ENCODE results near the gene TFDP1. TPM values are rescaled to one million over a fixed set of nuclear protein-coding genes. Genes with fewer than 3 reads are reported as not detected.

TFDP1 gene
- total RNA-seq, 3 donors from 2014 or later (not counting 1 experiment from before 2014, with no cell fraction given), result 26.3 to 44.3 (median 29.2) TPM

DNA sequence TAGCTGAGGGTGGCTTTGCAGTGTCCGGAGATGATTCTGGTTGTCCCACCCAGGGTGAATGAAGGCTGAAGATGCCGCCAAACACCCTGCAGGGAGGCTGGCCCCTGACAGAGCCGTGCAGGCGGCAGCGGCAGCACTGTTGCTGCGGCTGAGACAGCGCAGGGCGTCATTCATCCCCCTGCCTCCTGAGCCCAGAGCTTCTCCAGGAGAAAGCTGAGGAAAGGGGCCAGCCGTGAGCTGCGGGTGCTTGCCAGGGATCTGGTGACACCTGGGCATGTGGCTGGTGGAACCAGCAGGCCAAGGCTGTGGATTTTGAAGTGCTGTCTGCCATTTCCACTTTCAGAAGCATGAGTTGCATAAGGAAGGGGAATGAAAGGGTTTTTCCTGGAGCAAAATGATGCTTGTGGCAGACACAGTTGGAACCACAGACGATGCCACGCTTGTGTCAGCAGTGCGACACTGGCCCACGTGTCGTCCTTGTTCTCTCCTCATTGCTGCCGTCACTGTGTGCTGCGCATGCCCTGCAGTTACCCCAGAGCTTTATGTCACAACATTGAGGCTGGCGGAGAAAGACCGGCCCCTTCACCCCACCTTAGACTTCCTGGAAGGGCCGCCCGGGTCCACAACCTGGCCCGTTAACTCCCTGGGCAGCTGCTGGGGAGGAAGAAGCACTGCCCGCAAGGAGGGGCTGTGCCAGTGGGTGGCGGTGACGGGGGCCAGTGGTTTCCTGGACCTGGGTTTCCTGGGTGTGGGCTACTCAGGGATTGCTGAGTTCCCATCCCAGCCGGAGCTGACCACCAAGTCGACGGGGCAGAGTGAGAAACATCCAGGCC is 22.7 kb downstream of the TFDP1 start:
- peak overlapping the region; percentile 68 for H3K4me3 Mint-ChIP-seq
- WGBS (ENCODE audit: insufficient coverage), result 69% methylated on average over 28 of the region's 28 CpGs
- H3K9me3 ChIP-seq (ENCODE audit: control insufficient read depth, insufficient read depth, low read length), result no peaks in the 10 kb centered on the region
- peak; percentile 83 to 92 (median 86) for ATAC-seq
- peak overlapping the region; percentile 96 to 97 for H3K27ac Mint-ChIP-seq
- no peaks in the 10 kb centered on the region for H3K27me3 Mint-ChIP-seq (ENCODE audit: low read depth in 2 of 2)
- TF ChIP-seq, protein P1, sequence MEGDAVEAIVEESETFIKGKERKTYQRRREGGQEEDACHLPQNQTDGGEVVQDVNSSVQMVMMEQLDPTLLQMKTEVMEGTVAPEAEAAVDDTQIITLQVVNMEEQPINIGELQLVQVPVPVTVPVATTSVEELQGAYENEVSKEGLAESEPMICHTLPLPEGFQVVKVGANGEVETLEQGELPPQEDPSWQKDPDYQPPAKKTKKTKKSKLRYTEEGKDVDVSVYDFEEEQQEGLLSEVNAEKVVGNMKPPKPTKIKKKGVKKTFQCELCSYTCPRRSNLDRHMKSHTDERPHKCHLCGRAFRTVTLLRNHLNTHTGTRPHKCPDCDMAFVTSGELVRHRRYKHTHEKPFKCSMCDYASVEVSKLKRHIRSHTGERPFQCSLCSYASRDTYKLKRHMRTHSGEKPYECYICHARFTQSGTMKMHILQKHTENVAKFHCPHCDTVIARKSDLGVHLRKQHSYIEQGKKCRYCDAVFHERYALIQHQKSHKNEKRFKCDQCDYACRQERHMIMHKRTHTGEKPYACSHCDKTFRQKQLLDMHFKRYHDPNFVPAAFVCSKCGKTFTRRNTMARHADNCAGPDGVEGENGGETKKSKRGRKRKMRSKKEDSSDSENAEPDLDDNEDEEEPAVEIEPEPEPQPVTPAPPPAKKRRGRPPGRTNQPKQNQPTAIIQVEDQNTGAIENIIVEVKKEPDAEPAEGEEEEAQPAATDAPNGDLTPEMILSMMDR (IDR thresholded peaks at IDR 0.05), result no peak
- H3K4me1 ChIP-seq (ENCODE audit: control insufficient read depth, insufficient read depth, low read length), result peaks cover 39% of the 10 kb centered on the region
- H3K4me3 ChIP-seq (ENCODE audit: low read length), result no peak overlapping the region
- no peaks in the 10 kb centered on the region for H3K9me3 Mint-ChIP-seq
- intact Hi-C loops (cut with micrococcal nuclease), result no loop called here
- H3K27me3 ChIP-seq (ENCODE audit: control insufficient read depth, insufficient read depth, low read length), result no peaks in the 10 kb centered on the region
- DNase-seq, result peak; percentile 50 to 57
- H3K36me3 ChIP-seq (ENCODE audit: control insufficient read depth, insufficient read depth, low read length), result no peaks in the 10 kb centered on the region
- peaks cover 45 to 47% of the 10 kb centered on the region in 2 donors for H3K4me1 Mint-ChIP-seq
- H3K27ac ChIP-seq (ENCODE audit: low read length), result peak overlapping the region; percentile 95
- no peaks in the 10 kb centered on the region for H3K36me3 Mint-ChIP-seq

DNA sequence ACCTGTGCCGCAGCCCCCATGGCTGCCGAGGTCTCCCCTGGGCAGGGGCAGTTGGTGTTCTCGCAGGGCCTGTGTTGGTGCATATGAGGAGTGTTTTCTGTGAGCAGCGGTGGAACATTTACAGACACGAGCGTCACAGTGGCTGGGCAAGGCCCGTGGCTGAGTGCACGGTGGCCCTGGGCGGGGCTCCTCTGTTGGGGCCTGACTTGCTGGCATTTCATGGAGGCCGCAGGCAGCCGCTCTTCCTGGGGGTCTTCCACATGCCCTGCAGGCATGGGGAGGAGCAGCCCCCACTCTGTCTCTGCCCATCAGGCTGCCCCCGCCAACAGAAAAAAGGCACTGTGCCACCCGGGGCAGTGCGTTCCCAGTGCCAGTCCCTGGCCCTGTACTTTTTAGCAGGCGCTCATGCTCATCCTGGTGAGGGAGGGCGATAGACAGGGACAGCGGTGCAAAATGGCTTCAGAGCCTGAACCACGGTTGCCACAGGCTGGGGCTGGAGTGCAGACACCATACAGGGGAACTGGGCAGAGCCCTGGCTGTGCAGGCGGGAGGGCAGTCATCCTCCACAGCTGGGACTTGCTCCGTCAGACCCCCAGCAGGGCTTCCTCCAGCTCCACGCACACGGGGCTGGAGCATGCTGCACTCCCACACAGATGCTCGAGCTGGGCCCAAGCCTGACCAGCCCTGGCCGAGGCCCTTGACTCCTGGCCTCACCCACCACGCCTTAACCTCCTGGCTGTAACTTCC is 23.5 kb downstream of the TFDP1 start:
- 82% methylated on average over 25 of the region's 25 CpGs for WGBS (ENCODE audit: insufficient coverage)
- intact Hi-C loops (cut with micrococcal nuclease), result no loop called here
- DNase-seq (peak in 1 of 2 donors; percentile 33), ATAC-seq (peak in 2 of 3 donors; percentile 54 to 62)
- H3K9me3 Mint-ChIP-seq, result no peaks in the 10 kb centered on the region
- H3K9me3 ChIP-seq (ENCODE audit: control insufficient read depth, insufficient read depth, low read length), result no peaks in the 10 kb centered on the region
- H3K27me3 ChIP-seq (ENCODE audit: control insufficient read depth, insufficient read depth, low read length), result no peaks in the 10 kb centered on the region
- H3K27me3 Mint-ChIP-seq (ENCODE audit: low read depth in 2 of 2), result no peaks in the 10 kb centered on the region
- peak overlapping the region; percentile 95 for H3K27ac ChIP-seq (ENCODE audit: low read length)
- peak overlapping the region; percentile 96 to 97 for H3K27ac Mint-ChIP-seq
- TF ChIP-seq, protein P1 (IDR thresholded peaks at IDR 0.05), result no peak
- H3K36me3 ChIP-seq (ENCODE audit: control insufficient read depth, insufficient read depth, low read length), result no peaks in the 10 kb centered on the region
- no peak overlapping the region for H3K4me3 ChIP-seq (ENCODE audit: low read length)
- H3K4me1 Mint-ChIP-seq, result peaks cover 41% of the 10 kb centered on the region in 2 donors
- peaks cover 39% of the 10 kb centered on the region for H3K4me1 ChIP-seq (ENCODE audit: control insufficient read depth, insufficient read depth, low read length)
- H3K36me3 Mint-ChIP-seq, result no peaks in the 10 kb centered on the region
- peak overlapping the region; percentile 68 for H3K4me3 Mint-ChIP-seq

DNA sequence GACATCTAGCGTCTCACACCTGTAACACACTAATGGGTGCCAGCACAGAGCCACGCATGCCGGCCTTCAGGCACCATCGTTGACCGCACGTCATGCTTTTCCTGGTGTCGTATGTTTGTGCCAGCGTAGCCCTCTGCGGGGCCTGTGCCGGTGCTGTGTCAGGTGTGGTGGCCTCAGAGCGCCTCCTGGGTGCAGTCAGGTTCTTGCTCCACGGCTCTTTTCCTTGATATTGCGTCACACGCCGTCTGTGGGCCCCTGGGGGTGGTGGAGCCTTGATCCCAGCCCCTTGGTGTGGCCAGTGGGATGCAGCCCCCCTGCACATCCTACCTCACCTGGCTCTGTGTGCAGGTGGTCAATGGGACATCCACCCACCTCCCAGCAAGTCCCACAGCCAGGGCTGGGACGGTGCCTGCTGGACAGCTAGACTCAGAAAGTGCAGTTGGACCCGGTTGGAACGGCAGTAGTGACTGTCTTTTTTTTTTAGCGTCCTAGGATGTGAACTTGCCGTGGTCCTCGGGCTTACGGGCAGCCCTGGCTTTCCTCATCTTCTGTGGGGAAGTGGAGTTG is 24.5 kb downstream of the TFDP1 start:
- Histone ChIP-seq H3K27me3 (ENCODE audit: control insufficient read depth, insufficient read depth, low read length) (no peaks in the 10 kb centered on the region), H3K9me3 (ENCODE audit: control insufficient read depth, insufficient read depth, low read length) (no peaks in the 10 kb centered on the region), H3K4me1 (ENCODE audit: control insufficient read depth, insufficient read depth, low read length) (peaks cover 36% of the 10 kb centered on the region), H3K4me3 (ENCODE audit: low read length) (no peak overlapping the region), H3K27ac (ENCODE audit: low read length) (no peak overlapping the region), H3K36me3 (ENCODE audit: control insufficient read depth, insufficient read depth, low read length) (no peaks in the 10 kb centered on the region)
- Mint-ChIP-seq H3K4me1 (peaks cover 39 to 40% of the 10 kb centered on the region in 2 donors), H3K36me3 (no peaks in the 10 kb centered on the region), H3K4me3 (no peak overlapping the region), H3K9me3 (no peaks in the 10 kb centered on the region), H3K27me3 (ENCODE audit: low read depth in 2 of 2) (no peaks in the 10 kb centered on the region), H3K27ac (peak overlapping the region; percentile 96 to 97)
- no peak for DNase-seq
- TF ChIP-seq, protein P1 (IDR thresholded peaks at IDR 0.05), result no peak
- intact Hi-C loops (cut with micrococcal nuclease), result no loop called here
- ATAC-seq, result no peak
- WGBS (ENCODE audit: insufficient coverage), result 96% methylated on average over 22 of the region's 22 CpGs
